Mesendoderm (in vitro differentiated cells): ENCODE measurements around the gene SERPINB1. TPM values are rescaled to one million over a fixed set of nuclear protein-coding genes. Genes with fewer than 3 reads are reported as not detected.

Source experiments
- DNase-seq: peaks from one replicate; pipeline ENCODE4 v3.0.0; 2013
- H2AK5ac ChIP-seq: 2 replicates; pipeline ENCODE4 v1.6.1; 2013; ENCODE audit warnings: low read length, inconsistent platforms
- H2BK120ac ChIP-seq: 2 replicates; pipeline ENCODE4 v1.6.1; 2013; ENCODE audit warnings: low read depth, mild to moderate bottlenecking, low read length, moderate library complexity, mixed read lengths
- H2BK15ac ChIP-seq: replicated peaks from 2 replicates; pipeline ENCODE4 v1.6.1; 2013; ENCODE audit warnings: low read depth, mild to moderate bottlenecking, moderate library complexity
- H2BK5ac ChIP-seq: 2 replicates; pipeline ENCODE4 v1.6.1; 2013; ENCODE audit warnings: low read length, inconsistent platforms
- H3K18ac ChIP-seq: 2 replicates; pipeline ENCODE4 v1.6.1; 2013; ENCODE audit warnings: mild to moderate bottlenecking, low read length, mixed read lengths
- H3K23ac ChIP-seq: one replicate; pipeline ENCODE4 v1.6.1; 2013; ENCODE audit warnings: low read length
- H3K27ac ChIP-seq: 2 replicates; pipeline ENCODE4 v1.5.1; 2013; ENCODE audit warnings: low read depth, mild to moderate bottlenecking, inconsistent platforms, low read length, moderate library complexity
- H3K27me3 ChIP-seq: 2 replicates; pipeline ENCODE4 v1.6.1; 2013; ENCODE audit warnings: low read length, control low read depth, mild to moderate bottlenecking, inconsistent platforms; ENCODE audit not compliant: insufficient read depth, poor library complexity
- H3K36me3 ChIP-seq: 2 replicates; pipeline ENCODE4 v1.6.1; 2013; ENCODE audit warnings: low read length, inconsistent platforms; ENCODE audit not compliant: control insufficient read depth, insufficient read depth
- H3K4ac ChIP-seq: one replicate; pipeline ENCODE4 v1.6.1; 2013; ENCODE audit warnings: low read depth, mild to moderate bottlenecking, low read length, moderate library complexity
- H3K4me1 ChIP-seq: 2 replicates; pipeline ENCODE4 v1.6.1; 2013; ENCODE audit warnings: low read depth, low read length, inconsistent platforms; ENCODE audit not compliant: control insufficient read depth
- H3K4me2 ChIP-seq: 2 replicates; pipeline ENCODE4 v1.6.1; 2013; ENCODE audit warnings: low read length
- H3K4me3 ChIP-seq: 2 replicates; pipeline ENCODE4 v1.5.1; 2013; ENCODE audit warnings: mild to moderate bottlenecking, low read length
- H3K56ac ChIP-seq: one replicate; pipeline ENCODE4 v1.6.1; 2013; ENCODE audit warnings: low read length
- H3K79me1 ChIP-seq: 2 replicates; pipeline ENCODE4 v1.6.1; 2013; ENCODE audit warnings: low read length, inconsistent platforms
- H3K79me2 ChIP-seq: 2 replicates; pipeline ENCODE4 v1.6.1; 2013; ENCODE audit warnings: mild to moderate bottlenecking, low read length; ENCODE audit not compliant: control insufficient read depth, insufficient read depth
- H3K9ac ChIP-seq: 2 replicates; pipeline ENCODE4 v1.6.1; 2013; ENCODE audit warnings: low read length, inconsistent platforms
- H4K5ac ChIP-seq: one replicate; pipeline ENCODE4 v1.6.1; 2013; ENCODE audit warnings: low read length
- H4K8ac ChIP-seq: one replicate; pipeline ENCODE4 v1.6.1; 2013; ENCODE audit warnings: low read depth, mild to moderate bottlenecking, control low read depth, low read length, moderate library complexity
- WGBS: extraction: QIAGEN DNeasy Blood & Tissue Kit; methylation state at CpG from one replicate; pipeline ENCODE4 v1.1.7; 2013; ENCODE audit warnings: low lambda C conversion rate, missing lambda C conversion rate; ENCODE audit not compliant: insufficient coverage; ENCODE audit errors: extremely low coverage; 5-methylcytosine and 5-hydroxymethylcytosine counted together
- polyA plus RNA-seq, 2 experiments: library from polyadenylated mRNA; stranded (reverse); fragments of 200-250 nt; gene quantifications; one replicate each; pipeline ENCODE4 v1.2.3, GENCODE V29; 2013

The SERPINB1 gene
- polyA plus RNA-seq (2013, experiment 1 of 2) = 13.7 TPM
- 12.7 TPM for polyA plus RNA-seq (2013, experiment 2 of 2)

GRCh38 chr6:2841264-2842138 is at the start of gene SERPINB1:
TSS of gene SERPINB1 (minus strand) at chr6:2841863. CDS start at chr6:2840586, 1,277 bp downstream.
- Histone ChIP-seq H2BK15ac (no peak within 1 kb of the TSS), H3K4ac (no peak within 1 kb of the TSS), H2BK5ac (peak within 1 kb of the TSS; percentile 39), H3K23ac (no peak within 1 kb of the TSS), H3K9ac (peak within 1 kb of the TSS; percentile 86), H3K4me2 (peak within 1 kb of the TSS; percentile 61), H4K5ac (no peak within 1 kb of the TSS), H4K8ac (no peak within 1 kb of the TSS), H3K27me3 (no peaks in the 10 kb centered on the region), H3K79me2 (no peaks in the 10 kb centered on the region), H3K27ac (peak within 1 kb of the TSS; percentile 87), H2BK120ac (peak within 1 kb of the TSS; percentile 9), H3K79me1 (peaks cover 3% of the 10 kb centered on the region), H3K4me3 (peak within 1 kb of the TSS; percentile 47), H2AK5ac (no peak within 1 kb of the TSS), H3K18ac (peak within 1 kb of the TSS; percentile 82), H3K56ac (peak within 1 kb of the TSS; percentile 91), H3K4me1 (peaks cover under 1% of the 10 kb centered on the region), H3K36me3 (peaks cover 1% of the 10 kb centered on the region)
- DNase-seq = peak; percentile 99
- WGBS = no CpG with 5 or more reads among the region's 67 CpGs

- Histone ChIP-seq H3K27me3 (no peaks in the 10 kb centered on the region), H3K23ac (peak overlapping the region; percentile 57), H3K79me2 (no peaks in the 10 kb centered on the region), H4K8ac (no peak overlapping the region), H3K4ac (no peak overlapping the region), H4K5ac (no peak overlapping the region), H3K79me1 (no peaks in the 10 kb centered on the region), H3K4me3 (no peak overlapping the region), H2AK5ac (no peak overlapping the region), H2BK15ac (no peak overlapping the region), H2BK120ac (no peak overlapping the region), H3K56ac (no peak overlapping the region), H3K4me2 (no peak overlapping the region), H3K18ac (no peak overlapping the region), H3K9ac (no peak overlapping the region), H2BK5ac (no peak overlapping the region), H3K36me3 (peaks cover 27% of the 10 kb centered on the region), H3K27ac (peak overlapping the region; percentile 66), H3K4me1 (no peaks in the 10 kb centered on the region)
- no CpG with 5 or more reads among the region's 14 CpGs for WGBS
- DNase-seq = no peak
Measured at GRCh38 chr6:2890976-2891767, 49.5 kb upstream of the SERPINB1 start.

GRCh38 chr6:2885967-2886735 is 44.5 kb upstream of the SERPINB1 start:
- Histone ChIP-seq H3K36me3 (peaks cover 13% of the 10 kb centered on the region), H3K27ac (no peak overlapping the region), H3K4me1 (peaks cover 4% of the 10 kb centered on the region), H3K18ac (no peak overlapping the region), H3K4me2 (no peak overlapping the region), H3K4me3 (no peak overlapping the region), H2AK5ac (no peak overlapping the region), H3K79me1 (no peaks in the 10 kb centered on the region), H3K4ac (no peak overlapping the region), H3K79me2 (no peaks in the 10 kb centered on the region), H2BK5ac (no peak overlapping the region), H3K27me3 (no peaks in the 10 kb centered on the region), H3K56ac (no peak overlapping the region), H3K9ac (no peak overlapping the region), H3K23ac (no peak overlapping the region), H2BK120ac (no peak overlapping the region), H2BK15ac (no peak overlapping the region), H4K5ac (no peak overlapping the region), H4K8ac (no peak overlapping the region)
- no CpG with 5 or more reads among the region's 6 CpGs for WGBS
- DNase-seq = no peak

GRCh38 chr6:2884804-2885203 is 43.1 kb upstream of the SERPINB1 start:
- no peak overlapping the region for H3K27ac ChIP-seq
- peaks cover 2% of the 10 kb centered on the region for H3K36me3 ChIP-seq
- no peak overlapping the region for H3K23ac ChIP-seq
- peaks cover 4% of the 10 kb centered on the region for H3K4me1 ChIP-seq
- no peaks in the 10 kb centered on the region for H3K27me3 ChIP-seq
- no peak overlapping the region for H2BK15ac ChIP-seq
- H3K9ac ChIP-seq = no peak overlapping the region
- no peak overlapping the region for H2BK5ac ChIP-seq
- no peak overlapping the region for H3K4me2 ChIP-seq
- H3K18ac ChIP-seq = no peak overlapping the region
- no CpG with 5 or more reads among the region's 3 CpGs for WGBS
- no peak overlapping the region for H4K8ac ChIP-seq
- H3K56ac ChIP-seq = no peak overlapping the region
- no peak overlapping the region for H4K5ac ChIP-seq
- H2BK120ac ChIP-seq = no peak overlapping the region
- DNase-seq = no peak
- H2AK5ac ChIP-seq = no peak overlapping the region
- no peak overlapping the region for H3K4ac ChIP-seq
- H3K79me1 ChIP-seq = no peaks in the 10 kb centered on the region
- H3K79me2 ChIP-seq = no peaks in the 10 kb centered on the region
- H3K4me3 ChIP-seq = no peak overlapping the region

- no CpG with 5 or more reads among the region's 2 CpGs for WGBS
- no peaks in the 10 kb centered on the region for H3K27me3 ChIP-seq
- H3K36me3 ChIP-seq = no peaks in the 10 kb centered on the region
Measured at GRCh38 chr6:2883673-2884072, 42.0 kb upstream of the SERPINB1 start.

More at GRCh38 chr6:2883673-2884072, 42.0 kb upstream of the SERPINB1 start:
- peaks cover 4% of the 10 kb centered on the region for H3K4me1 ChIP-seq
- DNase-seq = no peak
- H3K27ac ChIP-seq = no peak overlapping the region
- H3K18ac ChIP-seq = no peak overlapping the region
- no peak overlapping the region for H3K9ac ChIP-seq
- H3K4me2 ChIP-seq = no peak overlapping the region
- H3K23ac ChIP-seq = no peak overlapping the region
- H3K4ac ChIP-seq = no peak overlapping the region
- H2BK120ac ChIP-seq = no peak overlapping the region
- no peak overlapping the region for H2AK5ac ChIP-seq
- H2BK5ac ChIP-seq = no peak overlapping the region
- no peak overlapping the region for H4K8ac ChIP-seq
- H3K4me3 ChIP-seq = no peak overlapping the region
- H3K79me2 ChIP-seq = no peaks in the 10 kb centered on the region
- H2BK15ac ChIP-seq = no peak overlapping the region
- no peak overlapping the region for H4K5ac ChIP-seq
- H3K56ac ChIP-seq = no peak overlapping the region
- H3K79me1 ChIP-seq = no peaks in the 10 kb centered on the region
